ENCODE measurements around the gene MSL1. TPM values are rescaled to one million over a fixed set of nuclear protein-coding genes. Genes with fewer than 3 reads are reported as not detected.

The MSL1 gene
- total and polyA plus RNA-seq, 2 of the 13 experiments (the other 11 are each of a cell fraction or from before 2014, with no cell fraction given), result 63.8 to 88.5 TPM

- TF ChIP-seq ZNF770 (CRISPR knock-in tag; IDR thresholded peaks at IDR 0.05) (peak; percentile 8; the same call in 1 of the 2 replicates), ATF7 (IDR thresholded peaks at IDR 0.05) (no peak), ATF7 (CRISPR knock-in tag; IDR thresholded peaks at IDR 0.05) (no peak), ZNF510 (CRISPR knock-in tag; IDR thresholded peaks at IDR 0.05; ENCODE audit: low read depth) (no peak), SRF (IDR thresholded peaks at IDR 0.05; ENCODE audit: low read depth, low read length) (no peak), PATZ1 (CRISPR knock-in tag; IDR thresholded peaks at IDR 0.05) (peak; percentile 38; the same call in 1 of the 2 replicates), FOXM1 (CRISPR knock-in tag; IDR thresholded peaks at IDR 0.05) (no peak), POLR2A (IDR thresholded peaks at IDR 0.05; ENCODE audit: insufficient read depth in 1 of 2, low read depth in 2 of 2, low read length in 2 of 2) (peak in 1 of 2 experiments; percentile 22; a peak in 1 of 4 replicates), RBFOX2 (IDR thresholded peaks at IDR 0.05; ENCODE audit: low read depth, low read length) (peak; percentile 85), ZNF138 (CRISPR knock-in tag; IDR thresholded peaks at IDR 0.05; ENCODE audit: low read depth) (peak; percentile 16; the same call in 1 of the 2 replicates), ZZZ3 (CRISPR knock-in tag; IDR thresholded peaks at IDR 0.05; ENCODE audit: borderline replicate concordance) (no peak), ZNF646 (CRISPR knock-in tag; IDR thresholded peaks at IDR 0.05) (no peak), TSC22D2 (CRISPR knock-in tag; IDR thresholded peaks at IDR 0.05; ENCODE audit: borderline replicate concordance) (0 out of 2 replicates have a peak, but pooled peaks have one; percentile 19), CTCF (CRISPR knock-in tag; IDR thresholded peaks at IDR 0.05) (0 out of 2 replicates have a peak, but pooled peaks have one; percentile 29), SAP130 (CRISPR knock-in tag; IDR thresholded peaks at IDR 0.05; ENCODE audit: low read depth) (0 out of 2 replicates have a peak, but pooled peaks have one; percentile 6), ZNF83 (CRISPR knock-in tag; IDR thresholded peaks at IDR 0.05; ENCODE audit: borderline replicate concordance) (no peak)
These were observed 596 bp downstream of the MSL1 start (continued) for GRCh38 chr17:40122136-40122998.
